Measurements from ENCODE around the gene SKI.
A peak's percentile ranks its signal among the peaks of the same experiment; 100 is the strongest.

Gene SKI

DNA sequence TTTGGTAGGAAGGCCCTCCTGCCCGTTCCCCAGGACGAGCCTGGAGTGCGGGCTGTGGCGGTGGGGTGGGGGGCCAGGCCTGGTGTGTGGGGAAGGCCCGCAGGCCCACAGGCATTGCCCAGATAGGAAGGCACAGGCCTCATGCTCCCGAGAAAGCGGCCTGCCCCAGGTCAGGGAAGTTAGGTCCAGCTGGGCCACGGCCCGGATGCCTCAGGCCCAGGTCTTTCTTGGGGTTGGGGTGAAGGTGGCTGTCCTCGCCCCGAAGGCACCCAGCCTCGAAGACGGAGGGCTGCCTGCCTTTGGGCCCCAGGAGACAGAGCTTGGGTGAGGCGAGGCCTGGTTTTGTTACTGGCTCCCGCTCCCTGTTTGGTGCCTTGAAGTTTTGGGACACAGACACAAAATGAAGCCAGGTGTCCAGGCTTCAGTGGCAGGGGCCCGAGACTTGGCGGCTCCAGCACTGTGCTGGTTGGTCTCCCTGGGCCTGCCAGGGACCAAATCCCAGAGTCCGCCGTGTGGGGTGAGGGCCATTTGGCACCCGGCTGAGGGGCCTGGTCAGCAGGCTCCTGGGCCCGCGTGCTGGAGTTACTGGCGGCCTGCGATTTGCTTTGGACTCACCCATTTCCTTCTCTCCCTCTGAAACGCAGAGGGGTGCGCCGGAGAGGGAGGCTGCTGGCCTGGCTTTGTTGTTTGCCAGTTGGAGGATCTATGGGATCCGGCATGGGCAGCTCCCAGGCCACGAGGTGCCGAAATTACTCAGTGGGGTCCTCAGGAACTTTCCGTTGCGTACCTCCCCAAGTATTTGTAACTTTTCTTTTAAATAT lies 2.0 kb downstream of the SKI start:
- DNase-seq (ENCODE audit: low read depth in 2 of 2), result no peak

DNA sequence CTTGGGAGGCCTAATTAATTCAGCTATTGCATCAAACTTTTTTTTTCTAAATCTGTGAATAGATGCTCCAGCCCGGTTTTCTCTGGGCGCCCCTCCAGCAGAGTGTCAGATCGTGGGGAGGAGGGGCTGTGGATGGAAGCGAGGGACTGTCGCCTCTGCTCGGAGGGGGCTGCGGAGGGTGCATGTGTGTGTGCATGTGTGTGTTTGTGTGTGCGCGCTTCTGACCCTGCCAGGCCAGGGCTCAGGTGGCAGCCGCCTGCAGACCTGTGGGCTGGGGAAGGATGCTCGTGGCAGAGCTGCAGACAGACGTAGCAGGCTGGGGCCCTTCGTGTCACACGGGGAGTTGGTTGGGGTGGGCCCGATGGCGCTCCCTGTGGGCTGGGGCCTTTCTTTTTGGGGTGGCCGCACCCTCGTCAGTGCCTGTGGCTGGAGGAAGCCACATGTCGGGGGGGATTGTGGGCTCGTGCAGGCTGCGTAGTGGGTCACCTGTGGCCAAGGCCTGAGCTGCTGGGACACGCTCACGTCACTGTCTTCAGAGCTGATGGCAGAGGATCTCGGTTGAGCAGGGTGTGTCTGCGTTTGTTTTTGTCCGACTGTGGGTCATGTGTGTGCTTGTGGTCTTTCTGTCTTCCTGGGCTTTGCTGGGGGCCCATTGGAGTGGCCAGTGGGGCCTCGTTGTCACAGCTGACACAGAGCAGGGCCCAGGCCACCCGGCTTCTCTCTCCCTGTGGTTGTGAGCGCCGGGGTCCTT lies 2.8 kb downstream of the SKI start:
- no peak for DNase-seq (ENCODE audit: low read depth in 2 of 2)

DNA sequence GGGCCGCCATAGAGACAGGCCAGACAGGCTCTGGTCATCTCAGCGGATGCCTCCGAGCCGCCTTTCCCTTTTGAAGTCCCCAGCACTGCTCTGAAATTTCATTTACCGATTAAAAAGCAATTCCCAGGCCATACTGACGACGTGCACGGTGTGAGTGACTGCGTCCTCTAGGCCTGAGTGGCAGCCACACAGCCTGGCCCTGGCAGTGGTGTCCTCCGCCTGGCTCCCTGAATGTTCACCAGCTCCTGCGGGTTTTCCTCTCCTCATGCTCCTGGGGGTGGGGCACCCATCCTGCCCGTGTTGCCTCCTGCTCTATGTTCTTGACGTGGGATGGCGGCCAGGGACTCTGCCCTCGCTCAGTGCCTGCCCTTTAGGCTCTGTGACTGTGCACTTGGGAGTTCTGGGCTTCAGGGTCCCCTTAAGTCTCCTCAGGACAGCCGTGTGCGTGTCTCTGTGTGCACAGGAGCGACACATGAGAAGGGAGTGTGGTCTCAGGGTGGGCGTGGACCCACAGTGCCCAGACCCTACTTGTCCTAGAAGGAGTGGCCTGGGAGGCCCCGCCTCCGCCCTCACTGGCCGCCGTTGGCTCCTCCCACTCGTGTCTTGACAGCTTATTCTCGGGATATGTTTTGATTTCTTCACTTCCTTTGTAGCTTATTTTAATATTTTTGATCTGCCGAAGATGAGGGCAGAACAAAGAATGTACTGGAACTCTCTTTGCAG lies 3.6 kb downstream of the SKI start:
- DNase-seq (ENCODE audit: low read depth in 2 of 2), result peak; percentile 50 to 67

DNA sequence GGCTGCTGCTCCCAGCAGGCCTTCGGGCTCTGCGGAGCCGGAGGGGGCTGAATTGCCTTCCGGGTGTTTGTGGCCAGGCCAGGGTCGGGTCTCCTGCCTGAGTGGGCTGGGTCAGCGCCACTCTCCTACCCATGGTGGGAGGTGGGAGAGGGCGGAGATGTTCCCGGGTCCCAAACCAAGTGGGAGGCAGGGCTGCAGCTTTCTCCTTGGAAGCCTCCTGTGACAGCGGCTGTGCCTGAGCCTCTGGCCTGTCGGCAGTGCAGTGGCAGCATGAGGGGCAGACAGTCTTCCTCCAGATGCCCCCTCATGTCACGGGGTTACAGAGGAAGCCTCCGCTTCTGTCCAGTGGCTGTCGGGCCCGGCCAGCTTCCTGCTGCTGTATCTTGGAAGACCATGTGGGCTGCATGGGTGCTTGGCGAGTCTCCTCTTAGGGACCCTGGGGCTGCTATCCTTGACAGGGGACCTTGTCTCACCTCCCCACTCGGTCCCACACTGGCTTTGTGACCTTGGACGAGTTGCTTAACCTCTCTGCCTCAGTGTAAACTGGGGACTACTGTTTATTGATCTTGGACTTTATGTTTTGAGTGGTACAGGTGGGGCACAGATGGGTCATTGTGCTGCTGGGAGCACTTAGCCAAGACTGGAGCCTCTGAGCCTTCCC lies 4.3 kb downstream of the SKI start:
- DNase-seq (ENCODE audit: low read depth in 2 of 2), result no peak

DNA sequence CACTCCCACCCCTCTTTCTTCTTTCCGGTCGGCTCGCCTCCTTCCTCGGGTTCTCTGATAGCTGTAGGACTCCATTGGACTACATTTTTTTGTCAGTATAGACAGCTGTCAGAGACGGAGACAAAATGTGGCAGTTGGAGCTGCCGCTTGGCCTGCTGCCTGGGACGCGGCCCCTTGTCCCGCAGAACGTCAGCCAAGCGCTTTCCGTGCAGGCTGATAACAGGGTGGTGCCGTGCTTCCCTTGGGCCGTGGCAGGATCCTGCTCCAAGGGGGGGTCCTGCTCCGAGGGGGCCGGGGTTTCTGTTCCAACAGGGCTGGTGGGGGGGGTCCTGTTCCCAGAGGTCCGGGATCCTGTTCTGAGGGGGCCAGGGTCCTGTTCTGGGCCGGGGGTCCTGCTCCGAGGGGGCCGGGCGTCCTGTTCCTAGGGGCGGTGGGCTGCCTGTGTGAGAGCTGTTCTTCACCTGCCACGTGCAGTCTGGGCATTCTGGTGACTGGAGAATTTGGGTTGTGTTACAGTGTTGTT lies 4.9 kb downstream of the SKI start:
- no peak for DNase-seq (ENCODE audit: low read depth in 2 of 2)

DNA sequence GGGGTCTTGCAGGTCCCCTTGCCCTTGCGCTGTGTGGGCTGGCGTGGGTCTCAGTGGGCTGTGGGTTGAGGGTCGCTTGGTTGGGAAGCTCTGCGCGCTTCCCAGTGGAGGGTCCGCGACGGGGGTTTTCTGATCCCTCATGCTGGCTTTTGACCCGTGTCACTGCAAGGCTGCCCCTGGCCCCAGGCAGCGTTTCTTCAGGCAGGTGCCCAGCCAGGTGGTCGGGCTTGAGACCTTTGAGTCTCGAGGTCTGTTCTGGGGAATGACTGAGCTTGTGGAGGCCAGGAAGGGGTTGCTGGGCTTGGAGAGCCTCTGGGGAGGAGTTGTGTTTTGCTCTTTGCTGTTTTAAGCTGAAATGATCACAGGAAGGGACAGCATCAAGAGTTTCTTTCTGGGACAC lies 5.3 kb downstream of the SKI start:
- DNase-seq (ENCODE audit: low read depth in 2 of 2), result no peak

DNA sequence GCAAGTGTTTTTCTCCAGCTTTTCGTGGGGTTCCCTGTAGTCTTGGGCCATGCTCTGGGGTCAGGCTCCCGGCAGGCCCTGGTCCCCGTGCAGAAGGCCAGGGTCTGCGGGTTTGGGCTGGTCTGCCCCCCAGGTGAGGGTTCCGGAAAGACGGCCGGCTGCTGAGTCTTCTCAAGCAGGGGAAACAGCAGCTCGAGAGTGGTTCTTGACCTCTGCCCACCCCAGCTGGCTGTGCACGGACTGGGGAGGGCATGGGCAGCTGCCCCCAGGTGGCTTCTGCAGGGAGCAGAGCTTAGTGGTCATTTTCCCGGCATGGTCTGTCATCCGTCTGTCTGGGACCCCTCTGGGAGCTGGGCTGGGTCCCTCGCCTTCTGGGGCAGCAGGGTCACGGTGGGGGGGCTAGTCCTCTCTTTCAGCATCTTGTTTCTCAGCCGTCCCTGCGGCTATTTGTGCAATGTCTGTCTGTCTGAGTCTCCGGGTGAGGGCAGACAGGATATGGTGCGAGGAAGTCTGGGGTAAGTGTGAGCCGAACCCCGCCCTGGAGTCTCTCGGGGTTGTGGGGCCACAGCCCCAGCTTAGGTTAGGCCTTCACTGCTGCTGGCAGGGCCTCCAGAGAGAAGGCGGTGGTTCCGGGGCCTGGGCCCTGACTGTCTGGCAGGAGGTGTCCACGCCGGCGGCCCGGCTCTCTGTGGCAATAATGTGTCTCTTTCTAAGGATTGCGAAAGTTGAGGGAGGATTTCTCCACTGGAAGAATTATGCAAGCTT lies 6.1 kb downstream of the SKI start:
- peak; percentile 43 for DNase-seq (ENCODE audit: low read depth in 2 of 2)

DNA sequence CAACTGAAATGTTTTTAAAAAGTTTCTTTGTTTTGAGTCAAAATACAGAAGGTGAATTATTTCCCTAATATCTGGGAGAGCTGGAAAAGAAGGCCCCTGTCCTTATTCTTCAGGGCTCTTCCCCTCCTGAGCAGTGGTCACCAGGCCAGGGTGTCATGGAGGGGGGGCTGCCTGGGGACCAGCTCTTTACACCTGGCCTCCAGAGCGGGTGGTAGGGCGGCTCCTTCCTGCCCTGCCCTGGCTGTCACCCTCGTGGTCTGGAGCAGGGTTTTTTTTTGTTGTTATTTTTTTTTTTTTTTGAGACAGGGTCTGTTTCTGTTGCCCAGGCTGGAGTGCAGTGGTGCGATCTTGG lies 6.6 kb downstream of the SKI start:
- no peak for DNase-seq (ENCODE audit: low read depth in 2 of 2)

DNA sequence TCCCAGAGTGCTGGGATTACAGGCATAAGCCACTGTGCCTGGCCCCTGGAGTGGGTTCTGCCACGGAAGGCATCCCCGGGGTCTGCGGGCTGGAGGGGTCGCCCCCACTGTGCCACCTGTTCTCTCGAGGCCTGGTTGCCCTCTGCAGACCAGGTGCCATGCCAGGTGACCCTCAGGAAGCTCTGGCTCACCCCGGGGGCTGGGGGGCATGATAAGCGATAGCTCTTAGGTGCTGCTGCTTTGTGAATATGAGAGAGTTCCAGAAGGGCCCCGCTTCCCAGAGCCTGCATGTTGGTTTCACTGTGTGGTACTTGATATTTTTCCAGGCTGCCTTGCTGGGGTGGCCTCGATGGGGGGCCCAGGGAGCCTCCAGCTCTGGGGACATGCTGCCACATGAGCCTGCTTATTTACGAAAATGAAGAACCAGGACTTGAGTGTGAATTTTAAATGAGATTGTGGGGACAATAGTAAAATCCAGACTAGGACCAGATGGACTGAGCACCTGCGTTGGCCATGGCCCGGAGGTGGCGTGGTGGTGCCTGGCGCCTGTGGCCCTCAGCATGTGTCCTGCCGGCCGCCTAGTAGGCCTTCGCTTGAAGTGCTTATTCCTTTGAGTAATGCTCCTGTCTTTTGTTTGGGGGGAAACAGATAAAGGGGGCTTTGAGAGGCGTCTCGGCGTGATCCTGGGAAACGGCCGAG lies 7.3 kb downstream of the SKI start:
- no peak for DNase-seq (ENCODE audit: low read depth in 2 of 2)

DNA sequence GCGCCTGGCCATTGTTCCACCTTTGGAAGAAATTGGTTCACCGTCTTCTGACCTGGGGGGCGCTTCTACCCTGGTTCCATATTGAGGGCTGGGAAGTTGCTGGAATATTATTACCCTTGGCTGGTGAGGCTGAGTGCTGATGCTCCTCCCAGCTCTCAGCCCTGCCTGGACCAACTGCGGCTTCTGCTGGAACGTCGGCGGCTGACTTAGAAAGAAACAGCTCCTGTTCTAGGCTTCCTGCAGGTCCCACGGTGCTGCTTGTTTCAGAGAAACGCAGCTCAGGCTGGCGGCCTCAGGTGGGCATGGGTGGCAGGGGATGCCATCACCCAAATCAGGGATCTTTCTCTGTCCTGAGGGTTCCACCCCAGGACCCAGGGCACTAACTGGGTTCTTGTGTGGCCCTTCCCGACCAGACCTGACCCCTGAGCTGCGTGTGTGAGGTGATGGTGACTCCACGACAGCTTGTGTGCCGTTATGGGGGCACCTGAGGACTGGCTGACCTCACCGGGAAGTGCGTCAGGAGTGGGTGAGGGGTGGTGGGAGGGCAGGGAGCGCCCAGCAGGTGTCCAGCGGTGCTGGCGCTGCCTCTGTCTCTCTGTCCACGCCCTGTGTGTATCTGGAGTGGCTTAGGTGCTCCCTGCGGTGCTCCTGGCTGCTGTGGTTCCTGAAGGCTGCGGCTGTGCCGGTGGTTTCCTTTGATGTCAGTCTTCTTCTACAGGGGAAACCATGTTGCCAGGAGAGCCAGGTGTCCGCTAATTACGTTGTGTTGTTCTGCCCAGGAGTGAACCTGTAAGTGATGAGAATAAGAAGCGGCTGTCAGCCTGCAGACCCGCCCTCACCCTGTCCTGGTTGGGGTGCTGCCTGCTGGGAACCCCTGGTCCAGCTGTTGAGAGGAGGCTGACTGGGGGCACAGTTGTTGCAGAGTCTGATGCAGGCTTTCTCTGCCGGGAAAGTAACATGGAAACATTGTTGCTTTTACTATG lies 8.9 kb downstream of the SKI start:
- DNase-seq (ENCODE audit: low read depth in 2 of 2), result no peak

DNA sequence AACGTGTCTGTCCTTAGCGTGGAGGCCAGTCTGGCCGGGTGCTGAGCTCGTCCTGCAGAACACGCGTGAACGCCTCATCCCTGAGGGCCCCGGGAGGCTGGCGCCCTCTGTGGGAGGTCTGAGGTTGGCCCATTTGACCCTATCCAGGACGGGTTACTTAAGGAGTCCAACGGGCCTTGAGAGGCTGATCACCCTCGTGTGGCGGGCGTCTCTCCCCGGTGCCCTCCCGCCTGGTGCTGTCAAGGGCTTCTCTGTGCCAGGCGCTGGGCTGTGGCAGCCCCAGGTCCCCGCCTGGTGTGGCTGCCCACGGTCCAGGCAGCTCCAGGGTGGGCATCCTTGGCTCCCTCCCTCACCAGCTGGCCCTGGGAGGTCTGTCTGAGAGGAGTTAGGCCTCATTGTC lies 9.7 kb downstream of the SKI start:
- no peak for DNase-seq (ENCODE audit: low read depth in 2 of 2)

DNA sequence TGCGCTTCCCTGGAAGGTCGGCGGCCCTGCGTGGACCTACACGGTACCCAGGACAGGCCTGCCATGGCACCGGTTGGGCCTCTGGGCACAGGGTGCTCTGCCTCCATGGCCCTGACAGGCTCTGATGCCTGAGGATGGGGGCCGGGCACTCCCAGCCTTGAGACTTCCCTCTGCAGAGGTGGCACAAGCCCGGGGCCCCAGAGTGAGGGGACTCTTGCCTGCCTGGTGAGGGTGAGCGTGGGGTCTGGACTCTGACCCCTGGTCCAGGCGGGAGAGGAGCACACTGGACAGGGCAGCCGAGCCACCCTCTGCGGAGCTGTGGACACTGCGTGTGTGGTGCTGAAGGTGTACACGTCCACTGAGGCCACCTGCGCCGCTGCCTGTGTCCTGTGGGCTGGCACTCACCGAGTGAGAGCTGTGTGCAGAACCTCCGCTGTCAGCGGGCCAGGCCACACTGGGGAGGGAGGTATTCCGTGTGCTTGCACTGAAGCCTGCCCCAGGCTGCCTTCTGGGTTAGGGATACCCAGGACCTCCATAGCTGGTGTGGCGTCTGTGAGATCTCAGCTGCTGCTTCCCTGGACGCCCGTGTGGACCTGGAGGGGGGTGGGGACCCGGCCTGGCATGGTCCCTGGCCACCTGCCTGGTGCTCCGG lies 10.4 kb downstream of the SKI start:
- DNase-seq (ENCODE audit: low read depth in 2 of 2), result no peak

DNA sequence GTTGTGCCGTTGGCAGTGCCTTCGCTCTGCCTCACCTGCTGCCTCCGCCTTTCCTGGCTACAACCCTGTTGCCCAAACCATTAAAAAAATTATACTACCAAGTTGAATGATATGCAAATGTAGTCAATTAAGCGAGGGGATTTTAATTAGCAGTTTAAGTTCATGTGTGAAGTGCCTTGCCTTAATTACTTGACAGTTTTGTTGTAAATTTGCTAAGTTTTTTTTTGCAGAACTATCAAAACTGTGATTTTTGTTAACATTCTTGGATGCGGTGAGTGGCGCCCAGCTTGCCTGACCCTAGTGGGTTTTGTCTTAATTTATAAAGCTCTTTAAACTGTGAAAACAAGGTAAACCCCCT lies 10.9 kb downstream of the SKI start:
- DNase-seq (ENCODE audit: low read depth in 2 of 2), result no peak

DNA sequence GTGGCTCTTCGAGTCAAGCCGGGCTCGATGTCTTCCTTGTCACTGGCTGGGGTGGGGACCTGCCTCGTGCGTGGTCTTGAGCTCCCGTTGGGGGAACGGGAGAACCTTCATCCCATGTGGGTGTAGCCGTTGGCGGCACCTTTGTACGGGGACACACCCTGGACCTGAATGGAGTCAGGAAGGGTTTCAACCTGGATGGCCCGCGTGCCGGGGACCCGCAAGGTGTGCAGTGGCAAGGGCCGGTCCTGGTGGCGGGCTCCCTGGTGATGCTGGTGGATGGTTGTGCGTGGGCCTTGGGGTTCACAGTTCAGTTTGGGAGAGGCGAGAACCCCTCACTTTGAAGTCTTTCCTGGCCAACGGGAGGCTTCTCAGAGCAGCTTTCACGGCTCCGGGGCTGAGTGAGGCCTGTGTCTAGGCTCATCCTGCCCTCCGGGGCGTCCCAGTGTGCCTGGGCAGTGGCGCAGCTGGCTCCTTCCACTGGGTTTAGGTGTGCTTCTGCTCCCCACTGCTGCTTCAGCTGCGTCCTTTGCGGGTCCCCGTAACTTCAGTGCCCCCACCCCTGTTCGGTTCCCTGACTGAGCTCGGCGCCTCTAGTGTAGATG lies 11.4 kb downstream of the SKI start:
- DNase-seq (ENCODE audit: low read depth in 2 of 2), result no peak

DNA sequence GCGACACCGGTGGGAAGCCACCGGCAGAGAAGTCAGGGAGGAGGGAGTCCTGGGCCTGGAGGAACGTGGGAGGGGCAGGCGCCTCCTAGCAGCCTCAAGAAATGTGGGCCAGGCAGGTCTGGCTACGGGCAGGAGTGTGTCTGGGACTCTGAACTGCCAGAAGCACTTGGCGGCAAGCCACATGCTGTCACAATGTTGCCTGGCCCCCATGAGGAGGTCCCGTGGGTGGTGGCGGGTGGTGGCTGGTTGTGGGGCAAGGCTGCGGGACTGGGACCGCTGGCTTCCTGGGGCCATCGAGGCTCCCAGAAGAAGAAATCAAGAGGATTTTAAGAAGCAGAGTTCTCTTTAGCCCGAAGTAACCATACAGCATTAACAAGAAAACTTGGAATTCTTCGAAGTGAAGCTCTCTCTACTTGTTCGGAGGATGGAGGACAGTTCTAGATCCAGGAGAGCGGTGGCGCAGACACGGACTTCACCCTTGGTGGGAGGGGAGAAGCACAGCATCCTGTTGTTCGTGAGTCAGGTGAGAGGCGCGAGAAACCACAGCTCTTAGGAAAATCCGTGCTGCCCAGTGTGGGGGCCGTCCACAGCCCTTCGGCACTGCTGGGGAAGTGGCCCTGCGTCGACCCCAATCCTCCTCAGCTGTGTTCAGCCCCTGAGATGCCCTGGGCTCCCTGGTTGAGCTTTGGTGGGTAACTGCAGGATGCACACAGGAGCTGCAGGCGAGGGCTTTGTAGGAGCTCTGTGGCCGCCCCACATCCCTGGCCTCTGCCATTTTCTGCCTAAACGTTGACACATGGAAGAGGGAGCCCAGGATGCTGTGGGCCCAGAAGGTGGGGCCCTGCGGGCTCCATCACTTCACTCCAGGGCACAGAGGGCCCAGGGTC lies 12.4 kb downstream of the SKI start:
- no peak for DNase-seq (ENCODE audit: low read depth in 2 of 2)

DNA sequence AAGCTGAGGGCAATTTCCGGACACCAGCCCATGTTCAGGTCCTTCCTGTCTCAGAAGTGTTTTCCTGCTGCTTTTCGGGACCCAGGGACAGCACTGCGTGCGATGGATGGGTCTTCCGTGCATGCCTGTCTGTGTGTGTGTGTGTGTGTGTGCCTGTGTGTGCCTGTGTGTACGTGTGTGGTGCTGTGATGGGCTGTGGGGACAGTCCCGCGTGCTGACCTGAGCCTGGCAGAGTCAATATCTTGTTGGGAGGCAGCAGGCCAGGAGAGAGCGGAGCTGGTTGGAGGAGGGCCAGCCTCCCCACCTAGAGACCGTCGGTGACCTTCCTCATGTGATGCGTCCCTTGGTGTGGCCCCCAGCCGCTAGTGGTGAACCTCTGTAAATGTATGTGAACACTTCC lies 13.7 kb downstream of the SKI start:
- no peak for DNase-seq (ENCODE audit: low read depth in 2 of 2)

All from stimulated activated CD8-positive, alpha-beta memory T cell treated with anti-CD3 and anti-CD28 coated beads, Interleukin-2, amount 100 ng/mL, for 48 hours (primary cell).